IMR-90 (cell line): Measurements from ENCODE around the gene DSCAM.

ENCODE experiments used
- CEBPB ChIP-seq: IDR thresholded peaks from 2 replicates; pipeline ENCODE4 v1.6.1; 2012; ENCODE audit warnings: low read depth, low read length, improper control_type of control experiment
- CHD1 ChIP-seq: IDR thresholded peaks from 2 replicates; pipeline ENCODE4 v1.6.1; 2012; ENCODE audit warnings: low read depth, low read length, improper control_type of control experiment
- CTCF ChIP-seq: conservative IDR thresholded peaks from 2 replicates; pipeline ENCODE4 v1.5.1; 2012; ENCODE audit warnings: mild to moderate bottlenecking, low read depth, low read length, improper control_type of control experiment
- ELK1 ChIP-seq: fragments of 150-350 bp; IDR thresholded peaks from 2 replicates; pipeline ENCODE4 v1.6.1; 2016; ENCODE audit warnings: low read depth, mild to moderate bottlenecking, low read length, moderate library complexity, borderline replicate concordance
- FOS ChIP-seq: fragments of 150-350 bp; IDR thresholded peaks from 2 replicates; pipeline ENCODE4 v1.6.1; 2016; ENCODE audit warnings: low read depth, low read length
- MAFK ChIP-seq: IDR thresholded peaks from 2 replicates; pipeline ENCODE4 v1.6.1; 2012; ENCODE audit warnings: low read depth, low read length, improper control_type of control experiment
- MAZ ChIP-seq: IDR thresholded peaks from 2 replicates; pipeline ENCODE4 v1.6.1; 2012; ENCODE audit warnings: low read depth, mild to moderate bottlenecking, low read length, improper control_type of control experiment, moderate library complexity, borderline replicate concordance
- MXI1 ChIP-seq: IDR thresholded peaks from 2 replicates; pipeline ENCODE4 v1.6.1; 2012; ENCODE audit warnings: low read depth, mild to moderate bottlenecking, low read length, moderate library complexity, borderline replicate concordance
- POLR2A ChIP-seq: IDR thresholded peaks from 2 replicates; pipeline ENCODE4 v1.6.1; 2012; ENCODE audit warnings: mild to moderate bottlenecking, low read depth, low read length
- RAD21 ChIP-seq: IDR thresholded peaks from 2 replicates; pipeline ENCODE4 v1.6.1; 2012; ENCODE audit warnings: low read length, improper control_type of control experiment
- RFX5 ChIP-seq: IDR thresholded peaks from 2 replicates; pipeline ENCODE4 v1.8.0; 2012; ENCODE audit warnings: low read depth, mild to moderate bottlenecking, low read length, moderate library complexity
- SMC3 ChIP-seq: fragments of 150-350 bp; IDR thresholded peaks from 2 replicates; pipeline ENCODE4 v1.6.1; 2016; ENCODE audit warnings: low read depth, mild to moderate bottlenecking, antibody characterized with exemption, low read length, moderate library complexity
- USF2 ChIP-seq: fragments of 150-350 bp; IDR thresholded peaks from 2 replicates; pipeline ENCODE4 v1.6.1; 2017; ENCODE audit warnings: mild to moderate bottlenecking, antibody characterized with exemption, low read length, low read depth

GRCh38 chr21:40355076-40355475 is 491.9 kb downstream of the DSCAM start:
- TF ChIP-seq CTCF (no peak), RAD21 (no peak), POLR2A (no peak), RFX5 (no peak), FOS (no peak), CEBPB (no peak), ELK1 (no peak), CHD1 (no peak), MXI1 (no peak), USF2 (no peak), MAFK (no peak), SMC3 (no peak), MAZ (no peak)
